ENCODE measurements around the gene USH2A. TPM values are rescaled to one million over a fixed set of nuclear protein-coding genes. Genes with fewer than 3 reads are reported as not detected.

USH2A gene
- total and polyA plus RNA-seq, 3 donors from 2014 or later = 1.6 to 2.5 (median 1.8) TPM

- Histone ChIP-seq H3K27ac (no peak overlapping the region), H3K36me3 (ENCODE audit: low read depth, missing control alignments) (no peaks in the 10 kb centered on the region), H3K27me3 (no peaks in the 10 kb centered on the region), H3K9me3 (no peaks in the 10 kb centered on the region), H3K4me1 (no peaks in the 10 kb centered on the region), H3K4me3 (no peak overlapping the region)
- 74 to 84% methylated on average over 3 of the region's 3 CpGs for WGBS, 2 donors
- DNase-seq = no peak
- intact Hi-C loops (cut with DNase I; ENCODE audit: low total_unique reads) = no loop called here
- TF ChIP-seq CTCF (IDR thresholded peaks at IDR 0.05) (no peak), POLR2A (IDR thresholded peaks at IDR 0.05) (no peak)
These were observed 375.3 kb downstream of the USH2A start for GRCh38 chr1:216047811-216048572.

GRCh38 chr1:216046336-216046735, 376.9 kb downstream of the USH2A start:
- H3K4me1 ChIP-seq = no peaks in the 10 kb centered on the region
- no peaks in the 10 kb centered on the region for H3K36me3 ChIP-seq (ENCODE audit: low read depth, missing control alignments)
- no peak for DNase-seq
- no peaks in the 10 kb centered on the region for H3K9me3 ChIP-seq
- H3K27me3 ChIP-seq = no peaks in the 10 kb centered on the region
- 88 to 90% methylated on average over 4 of the region's 4 CpGs for WGBS, 2 donors
- intact Hi-C loops (cut with DNase I; ENCODE audit: low total_unique reads) = no loop called here
- H3K27ac ChIP-seq = no peak overlapping the region
- TF ChIP-seq CTCF (IDR thresholded peaks at IDR 0.05) = no peak
- H3K4me3 ChIP-seq = no peak overlapping the region

GRCh38 chr1:216045400-216045799, 377.8 kb downstream of the USH2A start:
- Histone ChIP-seq H3K27me3 (no peaks in the 10 kb centered on the region), H3K4me3 (no peak overlapping the region), H3K4me1 (no peaks in the 10 kb centered on the region), H3K9me3 (no peaks in the 10 kb centered on the region), H3K27ac (no peak overlapping the region), H3K36me3 (ENCODE audit: low read depth, missing control alignments) (no peaks in the 10 kb centered on the region)
- 80 to 89% methylated on average over 1 of the region's 1 CpG for WGBS, 2 donors
- no peak for TF ChIP-seq POLR2A (IDR thresholded peaks at IDR 0.05)
- no peak for TF ChIP-seq CTCF (IDR thresholded peaks at IDR 0.05)
- no peak for DNase-seq
- intact Hi-C loops (cut with DNase I; ENCODE audit: low total_unique reads) = no loop called here

GRCh38 chr1:216044538-216044937, 378.7 kb downstream of the USH2A start:
- Histone ChIP-seq H3K4me1 (no peaks in the 10 kb centered on the region), H3K27me3 (no peaks in the 10 kb centered on the region), H3K27ac (no peak overlapping the region), H3K4me3 (no peak overlapping the region), H3K36me3 (ENCODE audit: low read depth, missing control alignments) (no peaks in the 10 kb centered on the region), H3K9me3 (no peaks in the 10 kb centered on the region)
- WGBS, 2 donors = 79 to 81% methylated on average over 2 of the region's 2 CpGs
- no peak for DNase-seq
- intact Hi-C loops (cut with DNase I; ENCODE audit: low total_unique reads) = no loop called here
- no peak for TF ChIP-seq CTCF (IDR thresholded peaks at IDR 0.05)
- no peak for TF ChIP-seq POLR2A (IDR thresholded peaks at IDR 0.05)

GRCh38 chr1:216034506-216034905, 388.7 kb downstream of the USH2A start:
- intact Hi-C loops (cut with DNase I; ENCODE audit: low total_unique reads) = no loop called here
- TF ChIP-seq POLR2A (IDR thresholded peaks at IDR 0.05) (no peak), CTCF (IDR thresholded peaks at IDR 0.05) (no peak)
- Histone ChIP-seq H3K9me3 (no peaks in the 10 kb centered on the region), H3K36me3 (ENCODE audit: low read depth, missing control alignments) (no peaks in the 10 kb centered on the region), H3K4me1 (no peaks in the 10 kb centered on the region), H3K4me3 (no peak overlapping the region), H3K27ac (no peak overlapping the region), H3K27me3 (no peaks in the 10 kb centered on the region)
- 67 to 69% methylated on average over 3 of the region's 3 CpGs for WGBS, 2 donors
- DNase-seq = peak; percentile 17

All from testis (tissue), 3 donors.